GM18868 (cell line): ENCODE results near the gene NFATC2IP.

Source experiments
- ATAC-seq: cut with Tn5 transposase; IDR thresholded peaks from one replicate; pipeline ENCODE4 v1.9.1; 2021; ENCODE audit warnings: mild to moderate bottlenecking, moderate library complexity; ENCODE audit not compliant: unreplicated experiment

Gene NFATC2IP

DNA sequence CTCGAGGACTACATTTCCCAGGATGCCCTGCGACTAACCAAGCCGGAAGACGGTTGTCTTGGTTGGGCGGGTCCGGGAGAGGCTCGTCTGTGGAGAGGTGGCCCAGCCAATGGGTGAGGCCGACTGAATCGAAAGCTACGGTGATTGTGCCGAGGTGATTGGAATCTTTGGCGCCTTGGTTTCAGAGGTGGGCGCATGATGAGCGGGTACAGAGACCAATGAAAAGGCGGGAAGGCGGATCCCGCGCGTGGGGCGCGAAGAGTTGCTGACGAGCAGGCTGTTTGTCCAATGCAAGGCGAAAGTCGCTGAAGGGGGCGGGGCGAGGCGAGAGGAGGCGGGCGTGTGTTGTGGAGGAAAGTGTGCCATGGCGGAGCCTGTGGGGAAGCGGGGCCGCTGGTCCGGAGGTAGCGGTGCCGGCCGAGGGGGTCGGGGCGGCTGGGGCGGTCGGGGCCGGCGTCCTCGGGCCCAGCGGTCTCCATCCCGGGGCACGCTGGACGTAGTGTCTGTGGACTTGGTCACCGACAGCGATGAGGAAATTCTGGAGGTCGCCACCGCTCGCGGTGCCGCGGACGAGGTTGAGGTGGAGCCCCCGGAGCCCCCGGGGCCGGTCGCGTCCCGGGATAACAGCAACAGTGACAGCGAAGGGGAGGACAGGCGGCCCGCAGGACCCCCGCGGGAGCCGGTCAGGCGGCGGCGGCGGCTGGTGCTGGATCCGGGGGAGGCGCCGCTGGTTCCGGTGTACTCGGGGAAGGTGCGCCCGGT, at the start of gene NFATC2IP:
NFATC2IP (plus strand) TSS at position 290 of the 762 bp plus-strand sequence; CDS start at position 365, 75 bp downstream.
- peak; percentile 92 for ATAC-seq

DNA sequence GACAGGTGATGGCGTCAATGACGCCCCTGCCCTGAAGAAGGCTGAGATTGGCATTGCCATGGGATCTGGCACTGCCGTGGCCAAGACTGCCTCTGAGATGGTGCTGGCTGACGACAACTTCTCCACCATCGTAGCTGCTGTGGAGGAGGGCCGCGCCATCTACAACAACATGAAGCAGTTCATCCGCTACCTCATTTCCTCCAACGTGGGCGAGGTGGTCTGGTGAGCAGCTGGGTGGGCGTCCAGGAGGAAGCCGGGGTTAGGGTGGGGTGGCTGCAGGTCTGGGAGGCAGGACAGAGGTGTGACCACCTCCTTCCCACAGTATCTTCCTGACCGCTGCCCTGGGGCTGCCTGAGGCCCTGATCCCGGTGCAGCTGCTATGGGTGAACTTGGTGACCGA, 48.9 kb upstream of the NFATC2IP start:
- ATAC-seq = no peak

DNA sequence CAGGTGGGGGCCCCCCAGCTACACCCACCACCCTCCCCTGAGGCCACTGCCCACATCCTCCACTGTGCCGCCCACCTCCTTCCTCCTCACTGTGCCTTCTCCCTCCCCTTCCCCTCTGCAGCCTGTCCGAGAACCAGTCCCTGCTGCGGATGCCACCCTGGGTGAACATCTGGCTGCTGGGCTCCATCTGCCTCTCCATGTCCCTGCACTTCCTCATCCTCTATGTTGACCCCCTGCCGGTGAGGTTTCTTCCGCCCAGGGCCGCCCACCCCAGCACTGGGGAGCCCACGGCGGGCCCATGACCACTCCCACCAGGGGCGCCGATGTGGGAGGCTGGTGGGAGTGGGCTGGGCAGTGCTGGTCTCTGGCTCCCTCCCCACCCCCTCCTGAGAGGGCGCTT, 47.8 kb upstream of the NFATC2IP start:
- no peak for ATAC-seq

DNA sequence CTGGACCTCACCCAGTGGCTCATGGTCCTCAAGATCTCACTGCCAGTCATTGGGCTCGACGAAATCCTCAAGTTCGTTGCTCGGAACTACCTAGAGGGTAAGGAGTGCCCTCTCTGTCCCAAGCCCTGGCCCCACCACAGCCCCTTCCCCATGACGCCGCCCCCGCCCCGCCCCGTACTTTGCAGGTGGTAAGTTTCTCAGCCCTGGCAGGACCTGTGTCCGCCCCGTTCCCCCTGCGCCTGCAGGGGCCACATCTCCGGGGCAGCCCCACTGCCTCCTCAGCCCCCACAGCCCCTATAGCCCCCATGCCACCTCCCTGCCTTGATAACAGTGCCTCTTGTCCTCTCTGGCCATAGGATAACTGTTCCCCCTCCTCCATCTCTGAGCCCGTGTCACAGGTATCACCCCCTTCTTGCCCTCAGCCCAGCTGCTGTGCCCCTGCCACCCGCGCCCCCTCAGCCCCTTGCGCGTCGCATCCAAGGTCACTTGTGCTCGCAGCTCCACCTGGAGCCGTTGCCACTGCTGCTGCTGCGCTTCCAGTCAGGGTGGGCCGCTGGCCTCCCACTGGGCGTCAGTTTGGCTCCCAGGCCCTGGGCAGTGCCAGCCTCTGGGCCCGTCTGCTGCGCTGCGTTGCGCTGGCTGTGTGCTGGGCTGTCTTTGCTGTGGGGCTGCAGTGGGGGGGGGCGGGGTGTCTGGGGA, 47.2 kb upstream of the NFATC2IP start:
- ATAC-seq = no peak

DNA sequence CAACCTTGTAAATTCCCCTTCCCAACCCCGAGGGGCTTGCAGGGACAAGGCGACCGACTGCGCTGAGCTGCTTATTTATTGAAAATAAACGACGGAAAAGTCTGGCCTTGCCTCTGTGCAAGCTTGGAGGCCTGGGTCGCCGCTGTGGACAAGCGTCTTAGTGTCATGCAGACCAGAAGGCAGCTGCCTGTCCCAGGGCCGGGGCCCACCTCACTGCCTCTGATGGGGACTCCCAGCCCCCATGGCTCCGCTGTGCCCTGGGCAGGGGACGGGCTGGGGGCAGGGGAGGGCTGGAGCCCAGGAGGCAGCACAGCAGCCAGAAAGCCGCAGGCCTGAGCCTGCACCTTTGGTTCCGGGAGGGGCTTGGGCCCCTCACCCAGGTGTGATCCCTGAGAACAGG, 46.4 kb upstream of the NFATC2IP start:
- no peak for ATAC-seq

DNA sequence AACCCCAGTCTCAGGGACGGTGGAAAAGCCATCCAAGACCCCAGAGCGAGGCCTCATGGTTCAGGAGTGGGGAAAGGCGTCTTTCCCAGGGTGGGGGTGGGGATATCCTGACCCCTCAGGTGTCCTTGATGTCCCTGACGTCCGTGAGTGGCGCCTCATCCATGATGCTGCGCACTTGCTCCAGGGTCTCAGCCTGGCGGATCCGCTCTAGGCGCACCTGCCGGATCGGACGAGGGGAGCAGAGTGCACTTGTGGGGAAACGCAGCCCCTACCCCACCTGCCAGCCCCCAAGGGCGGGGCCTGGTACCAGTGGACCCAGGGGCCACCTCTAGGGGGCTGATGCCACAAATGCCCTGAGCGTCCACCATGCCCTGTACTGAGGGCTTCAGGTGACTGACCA, 45.9 kb upstream of the NFATC2IP start:
- ATAC-seq = no peak

DNA sequence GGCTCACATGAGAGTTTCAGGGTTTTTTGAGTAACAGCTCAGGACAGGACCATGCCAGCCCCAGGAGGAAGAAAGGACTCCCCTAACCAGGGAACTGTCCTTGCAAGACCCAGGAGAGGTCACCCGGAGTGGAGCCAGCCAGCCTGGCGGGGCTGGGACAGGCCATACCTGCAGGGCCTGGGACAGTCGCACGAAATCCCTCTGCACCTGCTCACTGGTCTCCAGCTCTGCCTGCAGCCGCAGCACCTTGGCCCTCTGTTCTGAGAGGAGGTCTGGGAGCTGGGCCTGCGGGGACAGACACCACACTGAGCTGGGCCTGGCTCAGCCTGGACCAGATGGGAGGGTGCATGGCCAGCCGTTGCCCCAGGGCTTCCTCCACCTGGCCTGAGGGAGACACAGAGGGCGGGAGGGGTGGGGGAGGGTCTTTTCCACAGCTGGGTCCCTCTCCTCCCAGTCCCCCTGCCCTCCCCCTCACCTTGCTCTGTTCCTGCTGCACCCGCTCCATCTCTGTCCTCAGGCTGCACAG, 45.4 kb upstream of the NFATC2IP start:
- ATAC-seq = no peak

DNA sequence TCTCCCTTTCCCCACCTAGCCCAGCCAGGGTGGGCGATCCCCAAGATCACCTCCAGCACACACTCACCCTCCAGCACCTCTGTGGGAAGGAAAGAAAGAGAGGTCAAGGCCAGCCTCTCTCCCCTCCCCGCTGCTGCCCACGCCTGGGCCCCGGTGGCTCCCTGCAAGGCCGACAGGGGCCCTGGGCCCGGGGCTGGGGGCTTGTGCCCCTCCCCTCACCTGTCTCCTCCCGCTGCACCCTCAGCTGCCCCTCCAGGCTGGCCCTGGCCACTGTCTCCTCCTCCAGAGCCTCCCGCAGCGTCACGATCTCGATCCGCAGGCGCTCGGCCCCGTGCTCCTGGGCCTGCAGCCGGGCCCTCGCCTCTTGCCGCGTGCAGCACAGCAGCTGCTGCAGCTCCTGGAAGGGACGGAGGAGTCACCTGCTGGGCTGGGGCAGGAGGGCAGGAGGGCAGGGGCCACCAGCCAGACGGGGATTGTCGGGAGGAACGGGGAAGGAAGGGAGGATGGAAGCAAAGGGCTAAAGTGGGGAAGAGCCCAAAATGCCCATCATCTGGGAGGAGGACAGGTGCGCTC, 44.9 kb upstream of the NFATC2IP start:
- no peak for ATAC-seq

DNA sequence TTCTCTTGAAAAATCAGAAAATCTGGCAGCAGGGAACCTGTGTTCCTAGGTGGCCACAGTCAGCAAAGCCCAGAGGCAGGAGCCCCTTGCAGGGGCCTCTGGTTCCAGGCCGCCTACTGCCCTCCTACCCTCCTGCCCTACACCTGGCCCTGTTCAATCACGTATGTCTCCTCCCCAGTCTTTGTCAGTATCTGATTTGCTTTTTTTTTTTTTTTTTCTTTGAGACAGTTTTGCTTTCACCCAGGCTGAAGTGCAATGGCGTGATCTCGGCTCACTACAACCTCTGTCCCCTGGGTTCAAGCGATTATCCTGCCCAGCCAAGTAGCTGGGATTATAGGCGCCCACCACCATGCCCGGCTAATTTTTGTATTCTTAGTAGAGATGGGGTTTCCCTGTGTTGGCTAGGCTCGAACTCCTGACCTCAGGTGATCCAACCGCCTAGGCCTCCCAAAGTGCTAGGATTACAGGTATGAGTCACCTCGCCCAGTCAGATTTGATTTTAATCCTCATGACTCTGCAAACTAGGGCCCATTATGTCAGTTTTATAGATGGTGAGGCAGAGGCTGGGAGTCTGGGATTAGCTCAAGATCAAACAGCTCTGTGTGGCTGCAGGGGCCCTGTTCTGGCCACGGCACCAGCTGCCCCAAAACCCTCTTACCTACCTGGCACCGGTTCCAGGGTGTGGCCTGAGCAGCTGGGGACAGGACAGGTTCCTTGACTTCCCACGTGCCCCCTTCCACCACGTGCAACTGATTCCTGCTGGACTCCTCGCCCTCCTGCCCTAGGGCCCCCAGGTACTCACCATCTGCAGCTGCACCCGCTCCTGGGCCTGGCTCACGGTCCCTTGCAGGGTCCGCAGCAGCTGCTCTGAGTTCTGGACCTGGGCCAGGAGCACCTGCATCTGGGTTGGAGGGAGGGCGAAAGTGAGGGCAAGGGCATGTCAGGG, 40.4 kb upstream of the NFATC2IP start:
- ATAC-seq = no peak

DNA sequence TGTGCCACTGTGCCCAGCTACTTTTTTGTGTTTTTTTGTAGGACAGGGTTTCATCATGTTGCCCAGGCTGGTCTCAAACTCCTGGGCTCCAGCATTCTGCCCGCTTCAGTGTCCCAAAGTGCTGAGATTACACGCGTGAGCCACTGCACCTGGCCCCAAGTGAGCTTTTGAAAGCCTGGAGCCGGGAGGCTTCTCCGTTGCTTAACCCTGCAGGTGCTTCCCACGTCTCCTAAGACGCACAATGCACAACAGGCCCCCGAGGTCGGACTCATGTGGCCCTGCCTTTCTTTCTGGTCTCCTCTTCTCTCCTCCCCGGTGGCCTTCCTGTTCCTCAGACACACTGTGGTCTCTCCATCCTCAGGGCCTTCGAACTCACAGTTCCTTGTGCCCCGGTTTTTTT, 38.2 kb upstream of the NFATC2IP start:
- ATAC-seq = no peak

DNA sequence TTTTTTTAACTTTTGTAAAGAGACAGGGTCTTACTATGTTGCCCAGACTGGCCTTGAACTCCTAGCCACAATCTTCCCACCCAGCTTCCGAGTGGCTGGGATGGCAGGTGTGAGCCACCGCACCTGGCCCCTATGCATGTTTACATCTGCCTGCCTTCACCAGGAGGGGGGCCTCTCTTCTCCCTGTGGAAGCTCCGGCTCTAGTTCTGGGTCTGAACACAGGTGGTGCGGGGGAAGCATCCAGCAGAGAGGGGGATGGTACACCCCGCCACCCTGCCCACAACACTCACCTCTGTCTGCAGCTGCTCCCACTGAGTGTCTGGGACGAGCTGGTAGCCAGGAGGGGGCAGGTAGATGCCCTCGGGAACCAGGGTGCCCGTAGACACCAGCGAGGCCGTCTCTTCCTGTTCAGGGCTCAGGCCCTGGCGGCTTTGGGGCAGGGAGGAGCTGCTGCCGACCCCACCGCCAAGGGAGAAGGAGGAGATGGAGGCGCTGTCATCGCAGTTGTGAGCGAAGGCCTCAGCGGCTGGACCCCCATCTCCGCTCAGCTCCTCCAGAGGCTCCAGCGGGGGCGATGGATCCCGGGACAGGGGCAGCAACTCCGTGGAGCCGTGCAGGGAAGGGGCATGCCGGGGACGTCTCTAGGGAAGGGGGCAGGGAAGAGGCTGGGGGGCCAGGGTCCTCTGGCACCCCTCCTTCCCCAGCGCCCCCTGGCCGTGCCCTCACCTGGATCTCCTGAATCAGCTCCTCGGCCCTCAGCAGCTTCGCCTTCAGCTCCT, 36.6 kb upstream of the NFATC2IP start:
- no peak for ATAC-seq

DNA sequence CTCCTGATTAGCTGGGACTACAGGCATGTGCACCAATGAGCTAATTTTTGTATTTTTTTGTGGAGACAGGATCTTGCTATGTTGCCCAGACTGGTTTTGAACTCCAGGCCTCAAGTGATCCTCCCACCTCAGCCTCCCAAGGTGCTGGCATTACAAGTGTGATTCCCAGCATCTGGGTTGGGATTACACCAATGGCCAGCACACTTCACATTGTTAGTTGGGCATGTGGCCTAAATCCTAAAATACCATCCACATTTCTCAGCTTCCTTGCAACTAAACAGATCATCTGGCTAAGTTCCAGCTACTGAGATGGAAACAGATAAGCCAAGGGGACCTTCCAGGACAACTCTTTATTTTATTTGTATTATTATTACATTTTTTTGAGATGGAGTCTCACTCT, 35.6 kb upstream of the NFATC2IP start:
- no peak for ATAC-seq

DNA sequence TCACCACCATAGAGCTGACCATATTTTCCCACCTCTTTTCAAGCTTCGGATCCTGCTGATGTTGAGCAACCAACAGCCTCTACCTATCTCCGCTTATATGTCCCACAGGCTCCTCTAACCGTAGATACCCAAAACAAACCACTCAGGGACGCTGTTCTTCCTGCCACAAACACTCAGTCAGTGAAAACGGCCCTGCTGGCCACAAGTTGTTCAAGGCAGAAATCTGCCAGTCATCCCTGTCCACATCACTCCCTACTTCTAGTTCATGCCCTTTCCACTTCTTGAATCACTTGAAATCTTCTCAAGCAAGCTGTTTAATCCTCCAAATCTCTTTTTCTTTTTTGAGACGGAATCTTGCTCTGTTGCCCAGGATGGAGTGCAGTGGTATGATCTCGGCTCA, 33.6 kb upstream of the NFATC2IP start:
- no peak for ATAC-seq

DNA sequence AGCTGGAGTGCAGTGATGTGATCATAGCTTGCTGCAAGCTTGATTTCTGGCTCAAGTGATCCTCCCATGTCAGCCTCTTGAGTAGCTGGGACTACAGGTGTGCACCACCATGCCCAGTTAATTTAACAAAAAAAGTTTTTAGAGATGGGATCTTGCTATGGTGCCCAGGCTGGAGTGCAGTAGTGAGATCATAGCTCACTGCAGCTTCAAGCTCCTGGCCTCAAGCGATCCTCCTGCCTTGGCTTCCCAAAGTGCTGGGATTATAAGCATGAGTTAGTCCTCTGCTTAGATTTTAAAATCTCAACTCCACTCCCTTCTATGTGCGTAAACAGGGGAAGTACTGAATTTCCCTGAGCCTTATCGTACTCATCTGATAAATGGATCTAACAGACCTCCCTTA, 32.0 kb upstream of the NFATC2IP start:
- no peak for ATAC-seq

DNA sequence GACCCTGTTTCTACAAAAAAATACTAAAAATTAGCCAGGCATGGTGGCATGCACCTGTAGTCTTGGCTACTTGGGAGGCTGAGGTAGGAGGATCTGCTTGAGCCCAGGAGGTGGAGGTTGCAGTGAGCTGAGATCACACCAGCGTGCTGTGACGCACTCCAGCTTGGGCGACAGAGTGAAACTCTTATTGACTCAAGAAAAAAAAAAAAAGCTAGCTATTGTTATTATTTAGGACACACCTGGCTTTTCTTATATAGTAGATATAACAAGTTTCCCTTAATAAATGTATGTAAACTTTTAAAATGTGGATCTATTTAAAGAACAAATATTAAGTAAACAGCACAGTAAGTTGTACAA, 27.5 kb upstream of the NFATC2IP start:
- ATAC-seq = no peak

DNA sequence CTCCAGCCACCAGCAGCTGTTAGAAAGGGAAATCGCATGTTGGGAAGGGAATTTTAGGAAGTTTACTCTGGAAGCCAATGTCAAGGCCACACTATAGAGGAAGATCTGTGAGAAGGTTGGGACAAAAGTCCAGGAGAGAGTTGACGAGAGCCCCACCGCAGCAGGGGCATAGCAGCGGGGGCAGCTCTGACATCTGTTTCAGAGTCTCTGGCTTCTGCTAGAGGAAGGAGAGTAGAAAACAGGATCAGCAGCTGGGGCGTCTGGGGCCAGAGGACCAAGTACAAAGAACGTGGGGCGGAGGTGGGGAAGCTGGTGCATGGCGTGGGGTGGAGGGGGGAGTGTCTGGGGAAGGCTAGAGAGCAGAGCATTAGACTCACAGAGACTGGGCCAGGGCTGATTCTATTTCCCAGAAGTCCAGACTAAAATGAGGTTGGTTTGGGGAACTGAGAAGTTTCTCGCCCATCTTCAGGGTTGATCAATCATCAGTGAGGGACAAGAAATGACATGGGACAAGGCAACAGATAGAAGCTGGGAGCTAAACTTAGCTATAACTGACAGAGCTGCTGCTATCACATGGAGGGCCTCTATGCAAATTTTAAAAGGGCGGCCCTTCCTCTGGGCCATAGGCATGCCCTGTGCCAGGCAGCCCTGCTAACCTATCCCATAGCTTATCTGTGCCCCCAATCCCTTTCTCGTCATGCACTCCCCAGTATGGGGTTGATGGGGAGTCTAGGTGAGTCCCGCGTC, 26.9 kb upstream of the NFATC2IP start:
- peak; percentile 58 for ATAC-seq

DNA sequence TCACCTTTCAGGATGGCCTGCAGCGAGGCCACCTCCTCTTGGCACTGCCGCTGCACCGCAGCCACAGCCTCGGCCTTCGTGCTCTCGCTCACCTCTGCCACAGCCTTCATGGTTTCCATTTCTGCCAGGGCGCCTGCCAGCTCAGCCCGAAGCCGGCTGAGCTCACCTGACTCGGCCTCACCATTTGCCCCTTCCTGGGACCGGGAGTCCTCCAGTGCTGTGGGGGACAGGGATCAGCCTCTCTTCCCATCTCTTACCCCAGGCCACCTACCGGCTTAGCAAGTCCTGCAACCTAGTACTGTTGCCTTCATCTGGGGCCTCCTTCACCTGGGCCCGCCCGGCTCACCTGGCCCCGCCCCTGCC, 26.4 kb upstream of the NFATC2IP start:
- ATAC-seq = no peak

DNA sequence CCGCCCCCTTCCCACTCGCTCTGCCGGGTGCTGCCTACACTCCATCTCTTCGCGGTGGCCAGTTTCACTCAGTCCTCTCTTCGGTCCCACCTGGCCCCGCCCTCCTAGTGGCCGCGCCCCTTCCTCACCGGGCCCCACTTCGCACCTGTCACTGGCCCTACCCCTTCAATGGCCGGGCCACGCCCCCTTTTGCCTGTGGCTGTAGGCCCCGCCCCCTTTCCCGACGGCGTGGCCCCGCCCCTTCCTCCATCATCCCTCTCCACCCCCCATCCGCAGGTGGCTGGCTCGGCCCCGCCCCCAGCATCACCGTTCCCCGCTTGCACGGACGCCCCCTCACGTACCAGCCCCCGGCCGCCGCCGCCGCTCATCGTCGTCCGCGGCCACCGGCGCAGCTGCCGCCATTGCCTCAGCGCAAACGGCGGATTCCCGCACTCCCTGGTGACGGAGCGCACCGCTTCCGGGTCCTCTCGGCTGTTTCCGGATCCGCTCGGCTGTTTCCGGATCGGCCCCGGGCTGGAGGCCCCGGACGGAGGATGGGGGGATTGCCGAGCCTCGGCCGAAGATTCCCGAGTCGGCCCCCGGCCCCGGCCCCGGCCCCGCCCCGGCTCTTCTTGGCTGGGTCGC, 25.9 kb upstream of the NFATC2IP start, which contains the start of gene RABEP2:
RABEP2 (minus strand) TSS at position 477 of the 624 bp plus-strand sequence; CDS start at position 402, 75 bp downstream.
- peak; percentile 62 for ATAC-seq
